Body of pancreas (tissue), 4 donors: Measurements from ENCODE around the gene SEMA3A. TPM values are rescaled to one million over a fixed set of nuclear protein-coding genes. Genes with fewer than 3 reads are reported as not detected.

Experiments used
- ATAC-seq: fragments of 150-250 bp; one replicate; pipeline ENCODE4 v1.9.1; 2016
- DNase-seq, 4 donors: peaks; one replicate each; pipeline ENCODE4 v3.0.0-alpha.2; 2019
- H3K27ac ChIP-seq, 4 donors: fragments of 200-600 bp; sonication (generic); 1 replicate in 3 of 4; 2 replicates in 1 of 4; pipeline versions ENCODE4 v1.5.1 to v1.6.1; 2016 to 2019; ENCODE audit warnings: mild to moderate bottlenecking in 1 of 4, mixed read lengths in 1 of 4, moderate library complexity in 1 of 4
- H3K27me3 ChIP-seq, 2 donors: fragments of 200-600 bp; sonication (generic); one replicate each; pipeline ENCODE4 v1.6.0; 2016; ENCODE audit warnings: mild to moderate bottlenecking in 1 of 2
- H3K36me3 ChIP-seq, 2 donors: fragments of 200-600 bp; sonication (generic); replicated peaks in 1 of 2; 2 replicates each; pipeline ENCODE4 v1.5.1; 2016; ENCODE audit warnings: low read depth in 2 of 2; ENCODE audit not compliant: insufficient read depth in 1 of 2
- H3K4me1 ChIP-seq: fragments of 200-600 bp; sonication (generic); one replicate; pipeline ENCODE4 v1.6.0; 2016
- H3K4me3 ChIP-seq, 2 donors: fragments of 200-600 bp; sonication (generic); 1 replicate in 1 of 2; 2 replicates in 1 of 2; pipeline ENCODE4 v1.5.1; 2016 to 2019
- H3K9me3 ChIP-seq, 3 donors: fragments of 200-600 bp; sonication (generic); 1 replicate in 2 of 3; 2 replicates in 1 of 3; pipeline ENCODE4 v1.5.1; 2016
- POLR2A ChIP-seq, 3 donors: fragments of 450-650 bp; IDR thresholded peaks; one replicate each; pipeline ENCODE4 v1.6.1; 2016; ENCODE audit warnings: antibody characterized with exemption in 3 of 3, mild to moderate bottlenecking in 2 of 3
- WGBS, 2 donors: methylation state at CpG; one replicate each; pipeline ENCODE4 v1.1.5; 2017; 5-methylcytosine and 5-hydroxymethylcytosine counted together
- intact Hi-C: fragments of 100-400 bp; cut with DNase I; formaldehyde crosslinking; loops from one replicate; pipeline ENCODE4 v1.15.1; 2023
- total RNA-seq, 2 donors: library from RNA; depleted of rRNA; stranded (reverse); fragments of >200 nt; gene quantifications; one replicate each; pipeline ENCODE4 v1.1.0, GENCODE V29; 2016
- TF ChIP-seq, protein P1 (sequence below), 7 experiments: fragments of 450-650 bp in 4 of 7; fragments of 200-600 bp in 3 of 7; sonication (generic) in 3 of 7; IDR thresholded peaks; one replicate each; pipeline ENCODE4 v1.5.1; 2016 to 2019; ENCODE audit warnings: antibody characterized with exemption in 7 of 7

The SEMA3A gene
- total RNA-seq, 2 donors from 2014 or later: 0.33 to 2.6 TPM

DNA sequence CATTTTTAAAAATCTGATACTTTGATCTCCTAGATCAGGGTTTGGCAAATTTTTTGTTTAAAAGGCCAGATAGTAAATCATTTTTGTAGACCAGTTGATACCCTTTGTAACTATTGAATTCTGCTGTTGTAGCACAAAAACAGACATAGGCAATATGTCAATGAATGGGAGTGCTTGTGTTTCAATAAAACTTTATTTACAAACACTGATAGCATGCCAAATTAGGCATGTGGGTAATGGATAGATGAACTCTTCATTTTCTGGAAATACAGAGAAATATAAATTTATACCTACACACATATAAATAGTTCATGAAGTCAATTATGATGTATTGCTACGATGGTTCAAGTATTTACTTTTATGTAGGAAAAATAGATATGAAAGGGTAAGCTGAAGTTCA is 60.4 kb downstream of the SEMA3A start:
- Histone ChIP-seq H3K4me3 (no peak overlapping the region), H3K27me3 (no peaks in the 10 kb centered on the region), H3K4me1 (no peaks in the 10 kb centered on the region), H3K27ac (no peak overlapping the region), H3K36me3 (no peaks in the 10 kb centered on the region), H3K9me3 (no peaks in the 10 kb centered on the region)
- ATAC-seq (no peak), DNase-seq (no peak)
- intact Hi-C loops: no loop called here
- TF ChIP-seq POLR2A (IDR thresholded peaks at IDR 0.05): no peak
- TF ChIP-seq, protein P1, sequence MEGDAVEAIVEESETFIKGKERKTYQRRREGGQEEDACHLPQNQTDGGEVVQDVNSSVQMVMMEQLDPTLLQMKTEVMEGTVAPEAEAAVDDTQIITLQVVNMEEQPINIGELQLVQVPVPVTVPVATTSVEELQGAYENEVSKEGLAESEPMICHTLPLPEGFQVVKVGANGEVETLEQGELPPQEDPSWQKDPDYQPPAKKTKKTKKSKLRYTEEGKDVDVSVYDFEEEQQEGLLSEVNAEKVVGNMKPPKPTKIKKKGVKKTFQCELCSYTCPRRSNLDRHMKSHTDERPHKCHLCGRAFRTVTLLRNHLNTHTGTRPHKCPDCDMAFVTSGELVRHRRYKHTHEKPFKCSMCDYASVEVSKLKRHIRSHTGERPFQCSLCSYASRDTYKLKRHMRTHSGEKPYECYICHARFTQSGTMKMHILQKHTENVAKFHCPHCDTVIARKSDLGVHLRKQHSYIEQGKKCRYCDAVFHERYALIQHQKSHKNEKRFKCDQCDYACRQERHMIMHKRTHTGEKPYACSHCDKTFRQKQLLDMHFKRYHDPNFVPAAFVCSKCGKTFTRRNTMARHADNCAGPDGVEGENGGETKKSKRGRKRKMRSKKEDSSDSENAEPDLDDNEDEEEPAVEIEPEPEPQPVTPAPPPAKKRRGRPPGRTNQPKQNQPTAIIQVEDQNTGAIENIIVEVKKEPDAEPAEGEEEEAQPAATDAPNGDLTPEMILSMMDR (IDR thresholded peaks at IDR 0.05): no peak
- 64 to 66% methylated on average over 1 of the region's 1 CpG for WGBS, 2 donors

DNA sequence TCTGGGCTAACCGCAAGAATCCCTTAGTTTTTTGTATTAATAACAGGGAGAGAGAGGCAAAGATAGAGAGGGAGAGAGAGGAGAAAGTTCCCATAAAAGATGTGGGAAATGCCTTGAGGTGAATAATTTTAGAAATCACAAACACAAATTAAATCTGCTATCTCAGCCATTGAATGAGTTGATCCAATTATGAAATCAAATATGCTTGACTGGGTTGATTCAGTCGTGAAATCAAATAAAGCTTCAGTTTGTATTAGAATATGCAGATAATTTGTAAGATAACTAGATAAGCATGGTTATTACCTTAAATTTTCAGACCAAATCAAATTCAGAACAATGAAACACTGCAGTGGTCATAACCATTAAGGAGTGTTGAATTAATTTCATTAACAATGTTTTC is 68.9 kb downstream of the SEMA3A start:
- Histone ChIP-seq H3K36me3 (no peaks in the 10 kb centered on the region), H3K4me1 (no peaks in the 10 kb centered on the region), H3K27me3 (no peaks in the 10 kb centered on the region), H3K27ac (no peak overlapping the region), H3K9me3 (no peaks in the 10 kb centered on the region), H3K4me3 (no peak overlapping the region)
- DNase-seq (no peak), ATAC-seq (no peak)
- TF ChIP-seq, protein P1 (IDR thresholded peaks at IDR 0.05): no peak
- 64 to 67% methylated on average over 2 of the region's 2 CpGs for WGBS, 2 donors
- intact Hi-C loops: no loop called here

DNA sequence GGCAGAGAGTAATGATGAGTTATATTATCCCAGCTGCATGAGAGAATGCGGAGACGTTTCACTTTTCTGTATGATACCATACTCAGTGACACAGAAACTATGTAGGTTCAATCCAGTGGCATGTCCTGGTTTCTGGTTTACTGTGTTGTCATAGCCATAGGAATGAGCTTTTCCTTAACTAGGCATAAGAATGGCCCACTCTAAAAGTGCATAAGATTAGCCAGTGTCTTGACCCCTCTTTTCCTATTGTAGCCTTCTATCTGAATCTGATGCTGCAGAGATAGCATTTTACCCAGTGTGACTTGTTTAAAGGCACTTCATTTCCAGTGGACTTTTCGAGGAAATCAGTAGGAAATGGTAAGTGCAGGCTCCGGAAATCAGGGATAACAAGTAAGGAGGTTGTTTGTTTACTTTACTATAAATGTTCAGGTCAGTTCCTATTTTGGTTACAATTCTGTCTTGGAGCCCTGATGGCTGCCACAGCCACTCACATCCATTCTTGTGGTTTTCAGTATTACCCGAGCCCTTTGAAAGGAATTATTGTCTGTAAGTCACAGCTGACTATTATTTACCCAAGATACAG is 70.5 kb downstream of the SEMA3A start:
- no peak overlapping the region for H3K4me3 ChIP-seq
- TF ChIP-seq POLR2A (IDR thresholded peaks at IDR 0.05): no peak
- TF ChIP-seq, protein P1 (IDR thresholded peaks at IDR 0.05): no peak
- no peaks in the 10 kb centered on the region for H3K36me3 ChIP-seq
- no peak overlapping the region for H3K27ac ChIP-seq
- H3K4me1 ChIP-seq: no peaks in the 10 kb centered on the region
- intact Hi-C loops: no loop called here
- WGBS, 2 donors: 35 to 55% methylated on average over 5 of the region's 5 CpGs
- no peaks in the 10 kb centered on the region for H3K27me3 ChIP-seq
- no peaks in the 10 kb centered on the region for H3K9me3 ChIP-seq
- no peak for DNase-seq
- no peak for ATAC-seq

DNA sequence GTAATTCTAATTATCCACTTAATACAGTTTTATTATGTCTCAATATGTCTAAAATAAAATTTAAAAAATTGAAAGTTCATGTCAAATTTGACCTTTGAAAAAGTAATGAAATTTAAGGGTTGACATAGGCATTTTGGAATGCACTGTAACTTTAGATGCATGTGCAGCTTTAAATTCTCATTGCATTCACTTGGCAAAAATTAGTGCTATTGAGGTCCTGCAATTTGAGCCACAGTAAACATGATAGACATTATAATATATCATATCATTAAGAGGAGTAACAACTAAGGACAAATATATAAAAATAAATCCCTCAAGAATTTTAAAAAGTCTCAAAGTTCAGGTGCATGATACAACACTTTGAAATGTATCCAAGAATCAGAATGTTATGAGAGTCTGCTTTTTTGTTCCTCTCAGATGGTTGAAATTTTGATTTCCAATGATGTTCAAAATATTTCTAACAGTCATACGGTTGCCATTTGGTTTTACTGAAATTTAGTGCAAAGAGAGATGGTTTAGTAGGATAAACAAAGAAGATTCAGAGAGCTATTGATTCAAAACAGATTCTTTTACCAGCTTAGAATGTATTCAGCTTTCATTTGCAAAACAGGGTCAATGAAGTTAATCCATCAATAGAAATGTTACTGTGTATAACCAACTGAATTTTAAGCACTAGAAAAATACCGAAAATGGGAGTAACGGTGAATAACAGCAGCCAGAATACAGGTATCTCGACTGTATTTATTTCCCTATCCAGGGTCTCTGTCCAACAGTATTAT is 71.8 kb downstream of the SEMA3A start:
- Histone ChIP-seq H3K27ac (no peak overlapping the region), H3K36me3 (no peaks in the 10 kb centered on the region), H3K4me1 (no peaks in the 10 kb centered on the region), H3K9me3 (no peaks in the 10 kb centered on the region), H3K27me3 (no peaks in the 10 kb centered on the region), H3K4me3 (no peak overlapping the region)
- no peak for TF ChIP-seq POLR2A (IDR thresholded peaks at IDR 0.05)
- TF ChIP-seq, protein P1 (IDR thresholded peaks at IDR 0.05): no peak
- no peak for ATAC-seq
- DNase-seq: no peak
- WGBS, 2 donors: 76 to 85% methylated on average over 4 of the region's 4 CpGs
- intact Hi-C loops: no loop called here

DNA sequence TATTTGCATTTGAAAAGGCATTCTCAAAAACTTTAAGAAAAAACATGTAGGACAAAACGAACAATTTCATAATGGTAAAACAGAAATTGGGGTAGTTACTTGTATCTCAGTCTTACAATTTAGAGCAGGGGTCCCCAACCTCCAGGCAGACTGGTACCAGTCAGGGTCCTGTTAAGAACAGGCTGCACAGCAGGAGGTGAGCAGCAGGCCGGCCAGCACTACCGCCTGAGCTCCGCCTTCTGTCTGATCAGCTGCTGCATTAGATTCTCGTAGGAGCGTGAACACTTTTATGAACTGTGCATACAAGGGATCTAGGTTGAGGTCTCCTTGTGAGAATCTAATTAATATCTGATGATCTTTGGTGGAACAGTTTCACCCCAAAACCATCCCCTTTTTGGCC is 77.3 kb downstream of the SEMA3A start:
- 81 to 89% methylated on average over 6 of the region's 6 CpGs for WGBS, 2 donors
- Histone ChIP-seq H3K9me3 (no peaks in the 10 kb centered on the region), H3K4me3 (no peak overlapping the region), H3K27ac (no peak overlapping the region), H3K27me3 (no peaks in the 10 kb centered on the region), H3K36me3 (no peaks in the 10 kb centered on the region), H3K4me1 (no peaks in the 10 kb centered on the region)
- ATAC-seq: no peak
- DNase-seq: no peak
- intact Hi-C loops: no loop called here
- TF ChIP-seq POLR2A (IDR thresholded peaks at IDR 0.05): no peak
- TF ChIP-seq, protein P1 (IDR thresholded peaks at IDR 0.05): no peak
